Hippocampal formation (tissue), 2 donors: ENCODE data around the gene GLYATL1B.
A peak's percentile ranks its signal among the peaks of the same experiment; 100 is the strongest.
"Not testable (repeated sequence)": the region's sequence is repeated elsewhere in the genome, so short reads cannot be mapped to it uniquely, and the experiment has no call there.

Experiments
- DNase-seq, 2 donors: peaks; one replicate each; lab custom pipeline; 2025; lab: John Stamatoyannopoulos, UW

The GLYATL1B gene

DNA sequence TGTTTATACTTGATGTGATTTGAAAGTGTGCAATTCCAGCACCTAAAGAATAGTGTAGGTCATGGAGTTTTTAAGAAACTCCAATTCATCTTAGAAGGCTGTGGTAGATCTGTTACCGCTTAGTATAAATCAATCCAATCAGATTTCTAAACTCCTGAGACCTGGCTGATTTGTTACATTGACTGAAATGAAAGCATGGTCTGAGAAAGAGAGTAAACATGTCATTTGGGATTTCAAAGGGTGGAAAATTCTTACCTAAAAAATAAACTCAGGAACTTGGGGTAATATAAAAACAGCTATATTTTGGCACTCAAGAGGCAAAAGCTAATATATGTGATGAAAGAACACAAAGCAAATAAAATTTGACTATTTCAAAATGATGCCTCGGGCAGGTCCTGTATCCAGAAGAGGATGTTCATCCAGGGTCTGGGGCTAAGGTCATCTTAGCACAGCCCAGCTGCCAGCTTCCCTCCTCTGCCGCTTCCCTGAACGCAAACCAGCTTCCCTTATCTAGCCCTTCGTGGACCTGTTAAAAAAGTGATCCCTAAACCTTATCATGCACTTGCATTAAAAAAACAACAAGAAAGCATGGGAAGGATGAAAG is 10.0 kb downstream of the GLYATL1B start:
- not testable (repeated sequence) for DNase-seq

- peak; percentile 11 to 13 for DNase-seq
Measured at GRCh38 chr11:59097113-59097708, 11.1 kb downstream of the GLYATL1B start.

DNA sequence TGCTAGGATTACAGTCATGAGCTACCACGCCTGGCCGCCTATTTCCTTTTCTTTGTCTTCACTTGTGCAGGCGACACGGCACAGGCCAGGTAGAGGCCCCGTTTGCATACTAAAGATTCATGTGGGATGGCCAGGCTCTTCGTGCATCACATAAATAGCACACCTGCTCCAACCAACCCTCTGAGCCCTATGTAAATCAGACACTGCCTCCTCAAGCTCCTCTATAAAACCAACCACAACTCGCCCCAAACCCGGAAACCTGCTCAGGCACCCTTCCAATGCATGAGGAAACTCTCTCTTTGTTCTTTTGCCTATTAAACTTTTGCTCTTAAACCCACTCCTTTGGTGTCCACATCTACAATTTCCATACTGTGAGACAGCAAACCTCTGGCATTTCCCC is 11.8 kb downstream of the GLYATL1B start:
- not testable (repeated sequence) for DNase-seq

DNA sequence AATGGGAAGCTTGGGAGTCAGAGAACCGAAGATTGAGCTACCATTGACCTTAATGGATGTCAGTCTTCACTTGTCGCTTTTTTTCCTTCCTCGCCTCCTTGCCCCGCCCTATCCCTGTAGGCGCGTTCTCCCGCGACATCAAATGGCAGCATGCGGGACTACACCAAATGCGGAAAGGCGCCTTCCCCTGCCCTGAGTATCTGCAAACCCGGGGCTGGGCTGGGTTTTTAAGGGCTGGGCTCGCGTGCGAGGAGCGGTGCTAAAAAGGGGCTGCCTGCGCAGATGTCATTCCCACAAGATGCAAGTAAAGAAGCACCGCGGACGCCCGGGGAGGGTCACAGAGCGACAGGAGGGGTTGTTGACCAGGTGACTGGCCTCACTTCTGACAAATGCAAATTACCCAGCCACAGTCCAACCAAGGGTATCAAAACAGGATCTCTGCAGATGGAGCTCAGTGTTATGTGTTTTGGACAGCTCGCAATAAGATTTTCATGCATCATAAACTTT is 16.2 kb downstream of the GLYATL1B start:
- DNase-seq, result peak in 1 of 2 donors; percentile 7

DNA sequence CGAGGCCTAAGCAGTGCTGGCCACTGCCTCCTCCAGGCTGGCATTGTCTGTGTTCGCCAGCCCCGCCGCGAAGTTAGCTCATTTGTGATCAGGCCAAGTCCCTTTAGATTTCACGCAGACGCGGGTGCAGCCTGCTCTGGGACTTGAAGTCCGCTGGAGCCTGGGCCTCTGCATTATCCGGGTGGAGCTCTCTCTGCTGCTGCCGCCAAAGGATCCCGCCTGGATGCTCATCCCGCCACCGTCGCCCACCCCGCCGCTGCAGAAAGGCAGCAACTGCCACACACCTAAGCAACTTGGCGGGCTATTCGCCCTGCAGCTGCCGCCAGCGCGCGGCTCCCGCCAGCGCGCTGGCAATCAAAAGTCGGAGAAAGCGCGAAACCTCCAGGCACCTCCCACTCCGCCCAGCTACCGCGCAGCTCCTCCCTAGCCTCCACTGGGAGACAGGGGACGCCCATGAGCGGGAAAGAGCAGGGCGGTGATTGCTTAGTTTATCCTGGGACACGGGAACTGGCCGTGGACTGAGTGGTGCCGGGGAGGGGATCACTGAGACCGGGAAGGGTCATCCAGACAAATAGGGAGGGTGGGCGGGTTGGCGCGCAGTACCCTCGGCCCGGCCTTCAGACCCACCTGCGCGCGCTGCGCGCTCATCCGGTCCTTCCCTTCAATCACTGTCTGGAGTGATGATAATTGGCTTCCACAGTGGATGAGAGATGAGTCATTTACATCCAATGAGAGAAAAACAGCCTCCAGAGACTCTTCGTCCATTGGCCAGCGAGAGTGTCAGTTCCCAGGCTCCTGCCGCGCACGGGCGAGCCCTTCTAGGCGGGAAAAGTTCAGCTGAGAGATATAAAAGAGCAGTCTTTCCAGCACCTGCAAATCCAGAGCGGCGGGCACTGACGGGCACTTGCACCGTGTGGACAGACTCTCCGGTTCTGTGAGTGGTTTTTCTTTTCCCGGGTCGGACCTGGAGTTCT is 20.5 kb downstream of the GLYATL1B start, which contains the start of gene FAM111B:
Gene FAM111B, plus strand, starts transcription at position 875 of the 974 bp plus-strand sequence. CDS start 2,389 bp downstream, outside the sequence.
- DNase-seq, result peak; percentile 62 to 73

GRCh38 chr11:59107721-59108120 is 21.6 kb downstream of the GLYATL1B start:
- DNase-seq, result not testable (repeated sequence)

GRCh38 chr11:59112494-59112893 is 26.4 kb downstream of the GLYATL1B start:
- no peak for DNase-seq

DNA sequence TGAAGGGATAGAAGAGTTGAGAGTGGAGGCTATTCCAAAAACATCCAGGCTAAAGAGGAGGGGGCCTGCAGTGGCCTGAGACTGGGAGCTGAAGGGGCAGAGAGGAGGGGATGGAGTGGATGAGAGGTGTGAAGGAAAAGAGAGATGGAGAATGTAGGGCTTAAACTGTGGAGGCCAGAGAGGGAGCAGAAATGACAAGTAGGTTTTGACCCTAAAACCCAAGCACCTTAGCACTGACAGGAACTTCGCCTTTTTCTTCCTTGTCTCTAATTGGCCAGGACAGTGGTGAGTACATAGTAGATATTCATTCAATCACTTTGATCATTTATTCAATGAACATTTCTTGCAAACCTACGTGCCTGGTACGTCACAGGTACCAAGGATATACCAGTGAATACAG is 28.2 kb downstream of the GLYATL1B start:
- no peak for DNase-seq

DNA sequence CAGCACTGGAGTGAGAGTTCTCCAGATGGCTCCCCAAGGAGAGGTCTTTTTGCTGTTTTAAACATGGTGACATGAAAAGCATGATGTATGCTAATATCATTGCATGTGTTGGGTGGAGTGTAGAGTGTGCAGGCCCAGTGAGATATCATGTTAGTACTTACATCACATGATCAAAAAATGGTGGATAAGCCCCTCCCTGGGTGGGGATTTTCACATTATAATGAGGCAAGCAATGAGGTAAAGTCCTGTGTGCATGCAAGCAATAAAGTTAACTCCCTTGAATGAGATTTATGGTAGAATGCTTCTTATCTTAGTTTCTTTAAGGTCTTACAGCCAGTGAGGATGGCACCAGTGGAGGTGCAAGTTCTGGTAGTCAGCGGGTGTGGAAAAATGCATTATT is 29.4 kb downstream of the GLYATL1B start:
- no peak for DNase-seq

DNA sequence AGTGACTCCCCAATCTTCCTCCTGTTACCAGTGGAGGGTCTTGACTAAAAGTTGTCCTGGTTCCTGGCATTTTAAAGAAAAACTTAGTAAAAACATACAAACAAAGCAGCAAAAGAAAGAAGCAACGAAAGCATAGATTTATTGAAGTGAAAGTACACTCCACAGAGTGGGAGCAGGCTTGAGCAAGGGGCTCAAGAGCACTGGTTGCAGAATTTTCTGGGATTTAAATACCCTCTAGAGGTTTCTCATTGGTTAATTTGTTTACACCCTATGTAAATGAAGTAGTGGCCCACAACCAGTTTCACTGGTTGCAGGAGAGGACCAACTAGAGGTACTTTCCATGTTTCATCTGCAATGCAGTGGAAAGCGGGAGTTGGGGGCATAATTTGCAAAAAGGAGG is 31.7 kb downstream of the GLYATL1B start:
- no peak for DNase-seq

- DNase-seq, result no peak
Measured at GRCh38 chr11:59119826-59120225, 33.7 kb downstream of the GLYATL1B start.

- DNase-seq, result peak; percentile 43 to 64
Measured at GRCh38 chr11:59135648-59136461, 49.7 kb downstream of the GLYATL1B start.

- DNase-seq, result not testable (repeated sequence)
Measured at GRCh38 chr11:59136551-59136950, 50.4 kb downstream of the GLYATL1B start.

- DNase-seq, result no peak
Measured at GRCh38 chr11:59137190-59137589, 51.1 kb downstream of the GLYATL1B start.

DNA sequence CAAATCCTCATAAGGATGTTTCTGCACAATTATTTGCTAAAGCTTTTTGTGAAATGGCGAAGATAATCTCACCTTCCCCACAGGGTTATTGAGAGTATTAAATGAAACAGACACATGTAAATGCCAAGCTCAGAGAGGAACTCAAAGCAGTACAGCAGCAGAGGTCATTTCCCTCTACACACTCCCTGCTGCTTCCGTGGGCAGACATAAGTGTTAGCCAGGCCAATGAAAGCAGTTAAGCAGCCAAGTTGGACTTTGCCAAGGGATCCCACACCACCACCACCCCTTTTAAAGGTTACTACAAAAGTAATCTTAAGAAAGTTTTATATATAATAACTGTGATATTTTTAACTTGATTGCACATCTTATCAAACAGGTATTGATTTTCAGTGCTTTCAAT is 52.5 kb downstream of the GLYATL1B start:
- DNase-seq, result no peak

- DNase-seq, result no peak
Measured at GRCh38 chr11:59141191-59141590, 55.1 kb downstream of the GLYATL1B start.

DNA sequence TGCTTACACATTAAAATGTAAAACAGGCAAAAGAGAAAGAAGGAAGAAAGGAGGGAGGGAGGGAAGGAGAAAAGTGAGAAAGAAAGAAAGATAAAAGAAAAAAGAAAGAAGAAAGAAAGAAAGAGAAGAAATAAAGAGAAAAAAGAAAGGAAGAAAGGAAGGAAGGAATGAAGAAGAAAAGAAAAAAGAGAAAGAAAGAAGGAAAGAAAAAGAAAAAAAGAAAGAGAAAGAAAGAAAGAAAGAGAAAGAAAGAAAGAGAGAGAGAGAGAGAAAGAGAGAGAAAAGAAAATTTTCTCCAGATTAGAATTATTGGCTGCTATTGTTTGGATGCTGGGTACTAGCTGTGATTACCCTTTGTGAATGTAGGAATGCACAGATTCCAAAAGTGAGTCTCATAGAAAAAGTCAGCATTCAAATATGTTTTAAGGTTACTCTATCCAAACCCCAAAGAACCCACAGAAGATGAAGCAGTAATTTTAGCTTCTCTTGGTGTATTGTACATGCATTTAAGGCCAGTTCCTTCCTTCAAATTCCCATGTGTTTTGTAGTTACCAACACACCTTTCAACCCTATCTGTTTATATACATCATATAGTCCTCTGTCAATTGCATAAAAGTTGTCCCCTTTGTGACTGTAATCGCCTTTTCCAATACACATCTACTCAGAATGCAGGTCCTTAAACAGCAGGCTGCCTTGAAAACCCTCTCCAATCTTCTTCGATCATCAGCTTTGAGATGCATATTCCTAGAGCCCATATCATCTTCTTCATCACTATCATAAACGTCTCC is 55.8 kb downstream of the GLYATL1B start:
- DNase-seq, result no peak

DNA sequence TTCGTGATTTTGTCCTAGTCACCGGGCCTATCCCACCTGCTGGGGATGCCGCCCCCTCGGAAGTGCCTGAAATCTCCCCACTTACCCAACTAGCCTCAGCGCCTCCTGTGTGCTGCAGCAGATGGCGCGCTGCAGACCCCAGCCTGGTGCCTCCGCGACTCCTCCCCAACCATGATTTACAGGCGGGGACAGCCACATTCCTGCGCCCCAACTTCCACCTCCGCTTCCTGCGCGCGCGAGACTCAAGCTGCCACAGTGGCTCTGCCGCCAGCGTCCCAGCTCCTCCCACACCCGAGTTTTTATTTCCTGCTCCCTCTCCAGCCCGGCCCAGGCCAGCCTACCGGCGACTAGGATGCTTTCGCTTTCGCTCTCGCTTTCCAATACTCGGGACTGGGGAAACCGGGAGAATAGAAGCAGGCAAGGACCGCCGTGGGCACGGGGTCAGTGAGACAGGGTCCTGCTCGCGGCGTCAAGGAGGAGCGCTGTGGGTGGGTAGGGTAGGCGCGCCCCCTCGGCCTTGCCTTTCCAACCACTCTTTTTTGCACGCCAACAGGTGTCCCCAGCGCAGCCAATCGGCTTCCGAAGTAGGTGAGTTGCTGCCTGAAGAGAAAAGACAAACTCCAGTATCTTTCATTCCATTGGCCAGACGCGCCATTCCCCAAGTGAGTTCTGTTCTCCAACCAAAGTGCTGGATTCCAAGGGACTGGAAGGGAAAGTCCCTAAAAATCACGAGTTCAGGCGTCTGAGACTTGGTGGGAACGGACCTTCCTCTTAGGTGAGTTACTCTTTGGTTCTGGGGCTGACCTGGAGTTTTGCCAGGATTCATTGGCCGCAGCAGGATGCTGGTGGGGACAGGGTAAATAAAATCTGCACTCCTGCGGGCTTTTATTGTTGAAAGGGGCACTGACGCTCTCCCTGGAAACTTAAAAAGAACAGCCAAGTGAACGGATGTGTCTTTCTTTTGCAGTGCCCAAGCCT is 56.7 kb downstream of the GLYATL1B start, which contains the start of gene FAM111A:
Gene FAM111A, plus strand, starts transcription at position 327 of the 978 bp plus-strand sequence. CDS start 6,017 bp downstream, outside the sequence.
- DNase-seq, result peak; percentile 57 to 84

- no peak for DNase-seq
Measured at GRCh38 chr11:59144096-59144495, 58.0 kb downstream of the GLYATL1B start.
